ENCODE results near the gene SEMA3A. TPM values are rescaled to one million over a fixed set of nuclear protein-coding genes. Genes with fewer than 3 reads are reported as not detected.

Gene SEMA3A
- total RNA-seq, 4 donors from 2014 or later, result 3.1 to 88.9 (median 6.5) TPM

DNA sequence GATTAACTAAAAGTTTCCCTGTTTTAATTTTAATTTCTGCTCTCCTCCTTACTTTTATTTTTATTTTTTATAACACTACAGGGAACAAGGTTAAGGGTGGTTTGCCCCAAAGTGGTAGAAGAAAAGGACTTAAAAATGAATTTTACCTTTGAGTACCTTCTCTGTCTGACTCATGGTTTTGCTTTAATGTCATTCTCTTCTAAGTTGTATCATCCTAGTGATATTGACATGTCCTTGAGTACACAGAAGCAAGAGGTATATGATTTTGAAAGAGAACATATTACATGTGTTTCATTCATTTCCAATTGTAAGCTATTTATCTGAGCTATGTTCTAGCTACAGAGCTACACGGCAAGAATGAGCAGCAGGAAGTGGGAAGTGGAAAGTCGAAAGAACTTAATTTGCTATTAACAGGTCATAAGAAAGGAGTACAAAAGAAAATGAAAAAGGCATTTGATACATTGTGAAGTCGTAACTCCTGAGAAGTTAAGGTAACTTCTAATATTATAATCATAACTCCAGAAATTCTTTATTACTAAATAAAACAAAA is 112.5 kb downstream of the SEMA3A start:
- no peak for DNase-seq
- H3K27me3 ChIP-seq, result peaks cover 0 to 3% of the 10 kb centered on the region in 2 donors
- H3K4me1 ChIP-seq, result no peaks in the 10 kb centered on the region
- no peaks in the 10 kb centered on the region for H3K9me3 ChIP-seq
- TF ChIP-seq POLR2A (IDR thresholded peaks at IDR 0.05) (no peak), CTCF (IDR thresholded peaks at IDR 0.05) (no peak)
- no peak overlapping the region for H3K4me3 ChIP-seq
- intact Hi-C loops (cut with DNase I; ENCODE audit: low total_unique reads), result no loop called here
- no peak overlapping the region for H3K27ac ChIP-seq
- no peaks in the 10 kb centered on the region for H3K36me3 ChIP-seq

- Histone ChIP-seq H3K27me3 (peaks cover 0 to 3% of the 10 kb centered on the region in 2 donors), H3K4me3 (no peak overlapping the region), H3K4me1 (no peaks in the 10 kb centered on the region), H3K27ac (no peak overlapping the region), H3K9me3 (no peaks in the 10 kb centered on the region), H3K36me3 (no peaks in the 10 kb centered on the region)
- TF ChIP-seq POLR2A (IDR thresholded peaks at IDR 0.05), result no peak
- no peak for TF ChIP-seq CTCF (IDR thresholded peaks at IDR 0.05)
- no peak for DNase-seq
- intact Hi-C loops (cut with DNase I; ENCODE audit: low total_unique reads), result no loop called here
Observed at GRCh38 chr7:84077336-84077735, 117.3 kb downstream of the SEMA3A start.

GRCh38 chr7:84076219-84076618 is 118.4 kb downstream of the SEMA3A start:
- no peak overlapping the region for H3K4me3 ChIP-seq
- TF ChIP-seq CTCF (IDR thresholded peaks at IDR 0.05), result no peak
- TF ChIP-seq POLR2A (IDR thresholded peaks at IDR 0.05), result no peak
- intact Hi-C loops (cut with DNase I; ENCODE audit: low total_unique reads), result no loop called here

DNA sequence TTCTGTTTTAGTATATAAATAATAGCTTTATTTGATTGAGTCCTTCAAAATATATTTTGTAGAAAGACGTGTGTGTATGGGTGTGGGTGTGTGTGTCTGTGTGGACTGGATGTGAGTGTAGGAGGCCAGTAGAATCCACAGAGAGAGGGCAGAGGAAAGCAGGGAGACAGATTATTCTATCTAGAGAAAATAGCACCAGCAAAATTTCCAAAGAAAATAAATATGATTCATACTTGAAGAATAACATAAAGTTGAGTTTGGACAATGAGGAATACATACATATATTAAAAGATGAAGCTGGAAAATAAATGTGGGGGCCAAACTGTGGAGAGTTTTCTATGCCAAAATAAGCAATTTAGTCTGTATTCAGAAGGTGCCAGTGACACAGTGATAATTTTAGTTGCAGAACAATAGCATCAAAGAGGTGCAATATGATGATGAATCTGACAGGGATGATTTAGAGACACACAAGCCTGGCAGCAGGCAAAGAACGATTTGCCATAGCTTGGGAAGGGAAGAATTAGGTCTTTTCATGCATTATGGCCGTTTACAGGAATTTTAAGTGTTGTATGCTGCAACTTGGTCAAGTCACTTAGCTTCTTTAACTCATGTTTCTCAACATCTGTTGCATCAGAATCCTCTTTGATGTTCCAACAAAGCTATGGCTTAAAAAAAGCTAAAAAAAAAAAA is 121.3 kb downstream of the SEMA3A start:
- intact Hi-C loops (cut with DNase I; ENCODE audit: low total_unique reads), result no loop called here
- no peak overlapping the region for H3K27ac ChIP-seq

More at GRCh38 chr7:84076219-84076618, 118.4 kb downstream of the SEMA3A start:
- Histone ChIP-seq H3K4me1 (no peaks in the 10 kb centered on the region), H3K9me3 (no peaks in the 10 kb centered on the region), H3K27me3 (no peaks in the 10 kb centered on the region), H3K36me3 (no peaks in the 10 kb centered on the region), H3K27ac (no peak overlapping the region)
- DNase-seq, result no peak

More for the DNA sequence above, 121.3 kb downstream of the SEMA3A start:
- no peak overlapping the region for H3K4me3 ChIP-seq
- H3K9me3 ChIP-seq, result no peaks in the 10 kb centered on the region
- DNase-seq, result no peak
- TF ChIP-seq CTCF (IDR thresholded peaks at IDR 0.05) (no peak), POLR2A (IDR thresholded peaks at IDR 0.05) (no peak)
- no peaks in the 10 kb centered on the region for H3K36me3 ChIP-seq
- H3K4me1 ChIP-seq, result no peaks in the 10 kb centered on the region
- no peaks in the 10 kb centered on the region for H3K27me3 ChIP-seq
